ENCODE measurements around the gene TSTD2.

GRCh38 chr9:97575673-97576200, 57.4 kb downstream of the TSTD2 start:
- TF ChIP-seq, protein P1, sequence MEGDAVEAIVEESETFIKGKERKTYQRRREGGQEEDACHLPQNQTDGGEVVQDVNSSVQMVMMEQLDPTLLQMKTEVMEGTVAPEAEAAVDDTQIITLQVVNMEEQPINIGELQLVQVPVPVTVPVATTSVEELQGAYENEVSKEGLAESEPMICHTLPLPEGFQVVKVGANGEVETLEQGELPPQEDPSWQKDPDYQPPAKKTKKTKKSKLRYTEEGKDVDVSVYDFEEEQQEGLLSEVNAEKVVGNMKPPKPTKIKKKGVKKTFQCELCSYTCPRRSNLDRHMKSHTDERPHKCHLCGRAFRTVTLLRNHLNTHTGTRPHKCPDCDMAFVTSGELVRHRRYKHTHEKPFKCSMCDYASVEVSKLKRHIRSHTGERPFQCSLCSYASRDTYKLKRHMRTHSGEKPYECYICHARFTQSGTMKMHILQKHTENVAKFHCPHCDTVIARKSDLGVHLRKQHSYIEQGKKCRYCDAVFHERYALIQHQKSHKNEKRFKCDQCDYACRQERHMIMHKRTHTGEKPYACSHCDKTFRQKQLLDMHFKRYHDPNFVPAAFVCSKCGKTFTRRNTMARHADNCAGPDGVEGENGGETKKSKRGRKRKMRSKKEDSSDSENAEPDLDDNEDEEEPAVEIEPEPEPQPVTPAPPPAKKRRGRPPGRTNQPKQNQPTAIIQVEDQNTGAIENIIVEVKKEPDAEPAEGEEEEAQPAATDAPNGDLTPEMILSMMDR (IDR thresholded peaks at IDR 0.05; ENCODE audit: insufficient read depth, low read length, poor library complexity, severe bottlenecking): no peak
- TF ChIP-seq EZH2phosphoT487 (conservative IDR thresholded peaks at IDR 0.05; ENCODE audit: low read length): no peak

Measured in SU-DHL-6 (cell line).